ENCODE results near the gene TANGO2.

Gene TANGO2

DNA sequence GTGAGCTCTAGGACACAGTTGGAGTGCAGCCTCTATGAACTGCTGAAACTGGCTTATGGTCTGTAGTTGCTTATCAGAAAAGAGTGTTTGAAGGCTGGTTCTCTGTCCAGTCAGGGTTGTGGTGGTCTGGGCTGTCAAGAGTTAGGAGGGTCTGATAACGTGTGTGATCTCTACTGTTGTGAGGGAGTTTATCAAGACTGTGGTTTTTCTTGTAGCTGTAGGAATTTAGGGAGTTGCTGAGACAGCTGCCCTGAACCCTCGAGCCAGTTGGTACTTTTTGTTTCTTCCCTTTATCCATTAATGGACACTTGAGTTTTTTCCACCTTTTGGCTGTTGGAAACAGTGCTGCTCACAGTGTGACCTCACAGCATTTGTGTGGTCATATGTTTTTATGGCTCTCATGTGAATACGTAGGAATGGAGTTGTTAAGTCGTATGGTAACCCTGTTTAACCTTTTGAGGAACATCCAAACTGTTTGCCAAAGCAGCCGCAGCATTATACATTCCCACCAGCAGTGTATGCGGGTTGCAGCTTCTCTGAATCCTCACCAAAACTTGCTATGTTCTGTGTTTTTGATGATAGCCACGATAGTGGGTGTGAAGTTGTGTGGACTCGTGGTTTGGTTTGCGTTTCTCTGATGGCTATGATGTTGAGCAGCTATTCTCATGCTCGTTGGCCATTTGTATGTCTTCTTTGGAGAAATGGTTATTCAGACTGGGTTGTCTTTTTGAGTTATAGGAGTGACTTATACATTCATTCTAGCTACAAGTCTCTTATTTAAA, 38.3 kb downstream of the TANGO2 start:
- no peaks in the 10 kb centered on the region for H3K4me1 ChIP-seq (ENCODE audit: control insufficient read depth, insufficient read depth, low read length)
- H3K4me3 ChIP-seq (ENCODE audit: insufficient read depth, low read depth, low read length), result no peak overlapping the region
- 94 to 98% methylated on average over 10 of the region's 10 CpGs for WGBS, 2 experiments
- no peak overlapping the region for H3K27ac ChIP-seq (ENCODE audit: insufficient read depth, low read depth, low read length, poor library complexity, severe bottlenecking)
- no peaks in the 10 kb centered on the region for H3K36me3 ChIP-seq (ENCODE audit: control insufficient read depth, insufficient read depth, low read length)
- H3K9me3 ChIP-seq (ENCODE audit: control insufficient read depth, low read length), result no peaks in the 10 kb centered on the region
- H3K27me3 ChIP-seq (ENCODE audit: control insufficient read depth, insufficient read depth, low read length, poor library complexity, severe bottlenecking), result no peaks in the 10 kb centered on the region

DNA sequence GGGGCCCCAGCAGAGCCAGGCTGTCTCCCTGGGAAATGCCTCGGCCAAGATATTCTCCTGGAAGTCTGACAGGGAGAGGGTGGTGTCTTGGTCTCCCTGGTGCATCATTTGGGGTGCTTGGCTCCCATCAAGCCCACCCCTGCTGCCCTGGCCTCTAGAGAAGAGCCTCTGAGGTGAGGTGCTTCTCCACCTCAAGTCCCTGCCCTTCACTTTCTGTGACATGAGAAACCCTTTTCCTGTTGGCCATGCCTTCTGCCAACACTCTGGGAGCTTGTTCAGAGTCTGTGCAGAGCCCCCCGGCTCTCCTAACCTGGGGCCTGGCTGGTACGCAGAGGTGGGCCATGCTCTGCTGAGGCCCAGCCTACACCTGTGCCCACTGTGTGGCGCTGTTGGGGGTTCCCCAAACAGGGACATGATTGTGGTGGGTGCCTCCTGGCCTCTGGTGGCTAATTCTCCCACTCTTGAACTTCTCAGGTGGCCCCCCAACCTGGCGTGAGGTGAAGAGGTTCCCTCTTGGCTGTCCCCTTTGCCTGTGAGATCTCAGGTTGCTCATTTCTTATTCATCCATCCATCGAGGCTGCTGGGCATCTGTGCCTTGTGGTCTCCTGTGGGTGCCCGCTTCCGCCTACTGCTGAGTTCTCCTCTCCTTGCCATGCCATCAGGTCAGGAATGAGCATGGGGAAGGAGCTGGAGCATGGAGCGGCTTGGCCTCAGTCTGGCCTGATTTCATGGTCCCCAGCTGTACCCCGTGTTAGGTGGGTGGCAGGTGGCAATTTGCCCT, 40.0 kb downstream of the TANGO2 start:
- Histone ChIP-seq H3K4me3 (ENCODE audit: insufficient read depth, low read depth, low read length) (no peak overlapping the region), H3K27me3 (ENCODE audit: control insufficient read depth, insufficient read depth, low read length, poor library complexity, severe bottlenecking) (no peaks in the 10 kb centered on the region), H3K36me3 (ENCODE audit: control insufficient read depth, insufficient read depth, low read length) (no peaks in the 10 kb centered on the region), H3K4me1 (ENCODE audit: control insufficient read depth, insufficient read depth, low read length) (no peaks in the 10 kb centered on the region), H3K9me3 (ENCODE audit: control insufficient read depth, low read length) (no peaks in the 10 kb centered on the region), H3K27ac (ENCODE audit: insufficient read depth, low read depth, low read length, poor library complexity, severe bottlenecking) (no peak overlapping the region)
- WGBS, 2 experiments, result 91 to 94% methylated on average over 10 of the region's 10 CpGs

DNA sequence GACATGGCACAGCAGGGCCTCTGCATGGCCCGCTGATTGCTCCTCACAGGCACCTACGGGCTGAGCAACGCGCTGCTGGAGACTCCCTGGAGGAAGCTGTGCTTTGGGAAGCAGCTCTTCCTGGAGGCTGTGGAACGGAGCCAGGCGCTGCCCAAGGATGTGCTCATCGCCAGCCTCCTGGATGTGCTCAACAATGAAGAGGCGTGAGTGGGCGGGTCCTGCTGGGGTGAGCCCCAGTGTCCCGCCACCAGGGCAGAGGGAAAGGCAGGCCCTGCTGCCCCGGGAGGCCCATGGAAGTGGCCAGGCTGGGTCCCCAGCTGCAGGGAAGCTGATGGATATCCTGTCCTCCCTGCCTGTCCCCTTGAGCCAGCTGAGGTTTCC, 40.6 kb downstream of the TANGO2 start:
- no peak overlapping the region for H3K4me3 ChIP-seq (ENCODE audit: insufficient read depth, low read depth, low read length)
- no peaks in the 10 kb centered on the region for H3K27me3 ChIP-seq (ENCODE audit: control insufficient read depth, insufficient read depth, low read length, poor library complexity, severe bottlenecking)
- no peak overlapping the region for H3K27ac ChIP-seq (ENCODE audit: insufficient read depth, low read depth, low read length, poor library complexity, severe bottlenecking)
- no peaks in the 10 kb centered on the region for H3K4me1 ChIP-seq (ENCODE audit: control insufficient read depth, insufficient read depth, low read length)
- 91 to 93% methylated on average over 11 of the region's 11 CpGs for WGBS, 2 experiments
- H3K36me3 ChIP-seq (ENCODE audit: control insufficient read depth, insufficient read depth, low read length), result no peaks in the 10 kb centered on the region
- H3K9me3 ChIP-seq (ENCODE audit: control insufficient read depth, low read length), result no peaks in the 10 kb centered on the region

DNA sequence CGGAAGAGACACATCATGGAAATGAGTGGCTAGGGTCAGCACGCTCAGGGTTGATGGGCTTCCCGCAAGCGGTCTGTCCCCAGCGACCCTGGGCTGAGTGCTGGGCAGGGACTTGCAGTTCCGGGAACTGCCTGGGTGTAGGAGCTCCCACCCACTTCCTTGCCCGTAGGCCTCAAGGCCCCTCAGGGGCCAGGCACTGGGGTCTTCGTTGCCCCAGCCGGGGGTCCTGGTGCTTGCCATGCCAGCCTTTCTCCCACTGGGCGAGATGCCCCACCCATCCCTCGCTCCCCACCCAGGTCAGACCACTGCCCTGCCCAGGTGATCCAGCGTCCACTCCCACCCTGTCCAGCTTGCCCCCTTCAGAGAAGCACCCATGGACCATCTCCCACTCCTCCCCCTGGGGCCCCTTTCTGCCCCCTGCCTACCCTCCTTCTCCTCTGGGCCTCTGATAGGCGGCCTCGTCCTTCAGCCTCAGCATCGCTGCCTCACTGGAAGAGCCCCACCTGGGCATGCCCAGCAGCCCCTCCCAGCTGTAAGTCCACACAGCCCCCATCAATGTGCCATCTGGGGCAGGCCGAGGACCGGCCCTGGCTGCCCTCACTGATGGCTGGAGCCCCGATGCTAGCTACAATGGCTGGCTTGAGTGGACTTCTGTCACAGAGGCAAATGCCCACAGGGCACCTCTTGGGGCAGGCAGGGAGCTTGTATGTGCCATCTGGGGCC, 41.3 kb downstream of the TANGO2 start:
- H3K27ac ChIP-seq (ENCODE audit: insufficient read depth, low read depth, low read length, poor library complexity, severe bottlenecking), result no peak overlapping the region
- H3K27me3 ChIP-seq (ENCODE audit: control insufficient read depth, insufficient read depth, low read length, poor library complexity, severe bottlenecking), result no peaks in the 10 kb centered on the region
- WGBS, 2 experiments, result 93 to 94% methylated on average over 18 of the region's 18 CpGs
- no peaks in the 10 kb centered on the region for H3K36me3 ChIP-seq (ENCODE audit: control insufficient read depth, insufficient read depth, low read length)
- H3K4me1 ChIP-seq (ENCODE audit: control insufficient read depth, insufficient read depth, low read length), result no peaks in the 10 kb centered on the region
- H3K9me3 ChIP-seq (ENCODE audit: control insufficient read depth, low read length), result no peaks in the 10 kb centered on the region
- H3K4me3 ChIP-seq (ENCODE audit: insufficient read depth, low read depth, low read length), result no peak overlapping the region

DNA sequence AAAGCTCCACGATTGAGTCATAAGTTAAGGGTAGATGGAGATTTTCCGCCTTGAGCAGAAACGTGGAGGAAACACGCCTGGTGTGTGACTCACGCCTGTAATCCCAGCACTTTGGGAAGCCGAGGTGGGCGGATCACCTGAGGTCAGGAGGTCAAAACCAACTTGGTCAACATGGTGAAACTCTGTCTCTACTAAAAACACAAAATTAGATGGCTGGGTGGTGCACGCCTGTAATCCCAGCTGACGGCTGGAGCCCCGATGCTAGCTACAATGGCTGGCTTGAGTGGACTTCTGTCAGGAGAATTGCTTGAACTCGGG, 41.8 kb downstream of the TANGO2 start:
- H3K36me3 ChIP-seq (ENCODE audit: control insufficient read depth, insufficient read depth, low read length), result no peaks in the 10 kb centered on the region
- H3K27me3 ChIP-seq (ENCODE audit: control insufficient read depth, insufficient read depth, low read length, poor library complexity, severe bottlenecking), result no peaks in the 10 kb centered on the region
- H3K4me1 ChIP-seq (ENCODE audit: control insufficient read depth, insufficient read depth, low read length), result no peaks in the 10 kb centered on the region
- no peak overlapping the region for H3K4me3 ChIP-seq (ENCODE audit: insufficient read depth, low read depth, low read length)
- H3K27ac ChIP-seq (ENCODE audit: insufficient read depth, low read depth, low read length, poor library complexity, severe bottlenecking), result no peak overlapping the region
- WGBS, 2 experiments, result 92 to 93% methylated on average over 11 of the region's 11 CpGs
- H3K9me3 ChIP-seq (ENCODE audit: control insufficient read depth, low read length), result no peaks in the 10 kb centered on the region

DNA sequence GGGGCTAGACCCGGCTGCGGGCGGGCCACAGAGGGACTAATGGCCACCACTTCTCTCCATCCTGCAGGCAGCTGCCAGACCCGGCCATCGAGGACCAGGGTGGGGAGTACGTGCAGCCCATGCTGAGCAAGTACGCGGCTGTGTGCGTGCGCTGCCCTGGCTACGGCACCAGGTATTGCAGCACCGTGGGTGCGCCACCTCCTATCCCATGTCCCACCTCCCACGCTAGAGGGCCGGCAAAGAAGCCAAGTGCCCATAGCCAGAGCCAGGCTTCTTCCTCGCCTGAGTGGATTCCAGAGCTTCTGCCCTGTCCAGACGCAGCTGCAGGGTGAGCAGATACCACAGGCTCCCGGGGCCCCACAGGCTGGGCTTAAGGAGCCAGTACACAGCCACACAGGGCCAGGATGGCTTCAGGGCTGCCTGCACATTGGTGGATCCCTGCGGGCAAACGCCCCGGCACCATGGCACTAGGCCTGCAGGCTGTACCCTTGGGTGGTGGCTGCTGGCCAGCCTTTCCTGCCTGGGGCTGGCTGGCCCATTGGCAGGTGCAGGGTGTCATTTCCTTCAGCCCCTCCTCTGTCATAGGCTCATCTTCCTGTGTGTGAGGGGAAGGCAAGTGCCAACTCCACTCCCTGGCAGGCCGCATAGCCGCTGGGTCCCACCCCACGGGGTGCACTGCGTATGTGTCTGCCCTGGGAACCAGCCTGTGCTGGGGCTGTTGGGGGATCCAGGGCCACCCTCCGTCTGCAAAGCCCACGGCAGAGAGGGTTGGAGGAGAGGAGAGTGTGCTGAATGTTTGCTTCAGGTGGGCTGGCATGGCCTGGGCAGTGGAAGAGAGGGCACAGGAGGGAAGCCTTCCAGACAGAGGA, 42.6 kb downstream of the TANGO2 start:
- H3K36me3 ChIP-seq (ENCODE audit: control insufficient read depth, insufficient read depth, low read length), result no peaks in the 10 kb centered on the region
- no peaks in the 10 kb centered on the region for H3K9me3 ChIP-seq (ENCODE audit: control insufficient read depth, low read length)
- no peak overlapping the region for H3K27ac ChIP-seq (ENCODE audit: insufficient read depth, low read depth, low read length, poor library complexity, severe bottlenecking)
- WGBS, 2 experiments, result 94% methylated on average over 27 of the region's 27 CpGs
- H3K4me1 ChIP-seq (ENCODE audit: control insufficient read depth, insufficient read depth, low read length), result no peaks in the 10 kb centered on the region
- no peaks in the 10 kb centered on the region for H3K27me3 ChIP-seq (ENCODE audit: control insufficient read depth, insufficient read depth, low read length, poor library complexity, severe bottlenecking)
- no peak overlapping the region for H3K4me3 ChIP-seq (ENCODE audit: insufficient read depth, low read depth, low read length)

DNA sequence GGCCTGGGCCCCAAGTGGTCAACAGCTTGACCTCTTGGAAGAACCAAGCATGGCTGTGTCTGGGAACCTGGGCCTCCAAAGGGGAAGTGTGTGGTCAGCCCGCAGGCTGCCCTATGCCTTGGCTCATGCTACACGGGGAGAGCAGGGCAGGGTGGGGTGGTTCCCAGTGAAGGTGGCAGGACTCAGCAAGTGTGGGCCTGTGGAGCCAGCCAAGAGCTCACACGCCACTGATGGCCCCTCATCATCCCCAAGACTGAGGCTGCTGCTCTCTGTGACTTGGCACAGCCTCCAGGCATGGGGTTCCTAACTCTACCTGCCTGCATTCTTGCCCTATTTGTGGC, 43.2 kb downstream of the TANGO2 start:
- no peak overlapping the region for H3K27ac ChIP-seq (ENCODE audit: insufficient read depth, low read depth, low read length, poor library complexity, severe bottlenecking)
- 92 to 95% methylated on average over 3 of the region's 3 CpGs for WGBS, 2 experiments
- H3K36me3 ChIP-seq (ENCODE audit: control insufficient read depth, insufficient read depth, low read length), result no peaks in the 10 kb centered on the region
- no peaks in the 10 kb centered on the region for H3K9me3 ChIP-seq (ENCODE audit: control insufficient read depth, low read length)
- no peaks in the 10 kb centered on the region for H3K27me3 ChIP-seq (ENCODE audit: control insufficient read depth, insufficient read depth, low read length, poor library complexity, severe bottlenecking)
- no peak overlapping the region for H3K4me3 ChIP-seq (ENCODE audit: insufficient read depth, low read depth, low read length)
- H3K4me1 ChIP-seq (ENCODE audit: control insufficient read depth, insufficient read depth, low read length), result no peaks in the 10 kb centered on the region

DNA sequence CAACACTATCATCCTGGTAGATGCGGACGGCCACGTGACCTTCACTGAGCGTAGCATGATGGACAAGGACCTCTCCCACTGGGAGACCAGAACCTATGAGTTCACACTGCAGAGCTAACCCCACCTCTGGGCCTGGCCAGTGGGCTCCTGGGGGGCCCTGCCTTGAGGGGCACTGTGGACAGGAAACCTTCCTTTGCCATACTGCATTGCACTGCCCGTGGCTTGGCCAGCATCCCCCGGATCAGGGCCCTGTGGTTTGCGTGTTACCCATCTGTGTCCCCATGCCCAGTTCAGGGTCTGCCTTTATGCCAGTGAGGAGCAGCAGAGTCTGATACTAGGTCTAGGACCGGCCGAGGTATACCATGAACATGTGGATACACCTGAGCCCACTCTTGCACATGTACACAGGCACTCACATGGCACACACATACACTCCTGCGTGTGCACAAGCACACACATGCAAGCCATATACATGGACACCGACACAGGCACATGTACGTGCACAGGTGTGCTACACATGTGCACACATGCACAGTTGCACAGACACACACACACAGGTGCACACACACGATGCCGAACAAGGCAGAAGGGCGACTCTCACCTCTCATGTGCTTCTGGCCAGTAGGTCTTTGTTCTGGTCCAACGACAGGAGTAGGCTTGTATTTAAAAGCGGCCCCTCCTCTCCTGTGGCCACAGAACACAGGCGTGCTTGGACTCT, 43.8 kb downstream of the TANGO2 start:
- Histone ChIP-seq H3K9me3 (ENCODE audit: control insufficient read depth, low read length) (no peaks in the 10 kb centered on the region), H3K27me3 (ENCODE audit: control insufficient read depth, insufficient read depth, low read length, poor library complexity, severe bottlenecking) (no peaks in the 10 kb centered on the region), H3K36me3 (ENCODE audit: control insufficient read depth, insufficient read depth, low read length) (no peaks in the 10 kb centered on the region), H3K27ac (ENCODE audit: insufficient read depth, low read depth, low read length, poor library complexity, severe bottlenecking) (no peak overlapping the region), H3K4me1 (ENCODE audit: control insufficient read depth, insufficient read depth, low read length) (no peaks in the 10 kb centered on the region), H3K4me3 (ENCODE audit: insufficient read depth, low read depth, low read length) (no peak overlapping the region)
- WGBS, 2 experiments, result 94 to 97% methylated on average over 18 of the region's 18 CpGs

DNA sequence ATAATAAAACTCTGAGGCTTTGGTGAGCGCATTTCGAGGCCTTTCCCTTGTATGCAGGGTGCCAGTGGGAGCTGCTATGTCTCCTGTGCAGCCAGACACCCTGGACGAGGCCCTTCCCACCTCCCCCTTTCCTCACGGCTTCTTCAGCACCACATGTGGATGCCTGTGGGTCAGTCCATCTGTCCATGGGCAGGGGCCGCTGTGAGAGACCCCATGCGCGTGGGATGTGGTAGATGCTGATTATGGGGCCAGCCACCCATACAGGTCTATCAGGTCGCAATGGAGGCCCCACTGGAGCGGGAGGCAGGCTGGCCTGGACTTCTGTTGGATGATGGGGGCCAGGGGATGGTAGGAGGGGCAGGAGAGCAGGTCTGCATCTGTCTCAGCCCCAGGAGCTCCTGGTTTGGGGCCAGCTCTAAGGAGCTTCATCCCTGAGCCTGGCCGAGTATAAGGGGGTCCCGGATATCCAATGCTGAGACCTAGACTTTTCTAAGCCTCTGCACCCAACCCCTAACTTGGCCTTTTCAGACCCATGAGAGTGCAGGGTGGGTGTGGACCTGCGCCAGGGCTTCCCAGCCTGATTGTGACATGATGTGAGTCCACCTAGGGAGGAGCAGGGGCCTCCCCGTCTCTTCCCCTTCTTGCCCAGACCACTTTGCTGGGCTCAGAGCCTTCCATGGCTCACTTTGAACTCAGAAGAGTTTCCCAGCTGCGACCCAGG, 45.1 kb downstream of the TANGO2 start:
- no peaks in the 10 kb centered on the region for H3K4me1 ChIP-seq (ENCODE audit: control insufficient read depth, insufficient read depth, low read length)
- H3K27ac ChIP-seq (ENCODE audit: insufficient read depth, low read depth, low read length, poor library complexity, severe bottlenecking), result no peak overlapping the region
- WGBS, 2 experiments, result 86 to 87% methylated on average over 14 of the region's 14 CpGs
- no peaks in the 10 kb centered on the region for H3K36me3 ChIP-seq (ENCODE audit: control insufficient read depth, insufficient read depth, low read length)
- no peaks in the 10 kb centered on the region for H3K27me3 ChIP-seq (ENCODE audit: control insufficient read depth, insufficient read depth, low read length, poor library complexity, severe bottlenecking)
- no peaks in the 10 kb centered on the region for H3K9me3 ChIP-seq (ENCODE audit: control insufficient read depth, low read length)
- no peak overlapping the region for H3K4me3 ChIP-seq (ENCODE audit: insufficient read depth, low read depth, low read length)
